Lower leg skin (tissue), 4 donors: ENCODE results near the gene PPP3R1. TPM values are rescaled to one million over a fixed set of nuclear protein-coding genes. Genes with fewer than 3 reads are reported as not detected.

ENCODE experiments used
- DNase-seq, 2 donors: peaks; one replicate each; pipeline ENCODE4 v3.0.0-alpha.2; 2019; ENCODE audit warnings: low spot score in 2 of 2
- H3K4me3 ChIP-seq: fragments of 200-600 bp; sonication (generic); 2 replicates; pipeline ENCODE4 v1.5.1; 2017; ENCODE audit warnings: mild to moderate bottlenecking, low read depth; ENCODE audit not compliant: poor library complexity, severe bottlenecking
- POLR2A ChIP-seq, 2 donors: fragments of 450-650 bp; IDR thresholded peaks; one replicate each; pipeline ENCODE4 v1.6.1; 2016 to 2017; ENCODE audit warnings: antibody characterized with exemption in 2 of 2, mild to moderate bottlenecking in 1 of 2, moderate library complexity in 1 of 2
- WGBS, 2 donors: methylation state at CpG; one replicate each; pipeline ENCODE4 v1.1.5; 2018; 5-methylcytosine and 5-hydroxymethylcytosine counted together
- intact Hi-C: fragments of 100-400 bp; cut with DNase I; formaldehyde crosslinking; loops from one replicate; pipeline ENCODE4 v1.15.0; 2023; ENCODE audit warnings: low total_unique reads
- total RNA-seq, 4 donors: library from RNA; depleted of rRNA; stranded (reverse); fragments of >200 nt; gene quantifications; one replicate each; pipeline ENCODE4 v1.1.0, GENCODE V29; 2016
- TF ChIP-seq, protein P1 (sequence below), 3 donors: fragments of 450-650 bp; IDR thresholded peaks; one replicate each; pipeline ENCODE4 v1.5.1; 2016; ENCODE audit warnings: antibody characterized with exemption in 3 of 3, mild to moderate bottlenecking in 3 of 3, moderate library complexity in 2 of 3

The PPP3R1 gene
- total RNA-seq, 4 donors from 2014 or later = 31.0 to 42.4 (median 34.7) TPM

DNA sequence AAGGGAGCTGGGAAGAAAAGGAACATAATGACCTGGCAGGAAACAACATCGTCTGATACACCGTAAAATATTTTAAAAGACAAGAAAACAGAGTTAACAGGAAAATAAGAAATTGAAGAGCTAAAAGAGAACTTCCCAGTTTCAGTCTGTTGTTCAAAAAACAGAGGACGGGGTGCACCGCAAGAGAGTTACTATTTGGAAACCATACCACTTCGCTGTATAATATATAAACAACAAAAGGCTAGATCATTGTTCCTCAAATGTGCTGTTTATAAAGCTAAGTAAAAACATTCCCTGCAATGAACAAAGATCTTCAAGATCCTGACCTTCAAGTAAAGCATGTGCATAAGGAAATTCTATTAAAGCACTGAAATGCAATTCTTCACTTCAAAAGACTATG is 2.1 kb downstream of the PPP3R1 start:
- H3K4me3 ChIP-seq = no peak overlapping the region
- whole genome bisulfite sequencing, 2 donors = 15 to 21% methylated on average over 5 of the region's 5 CpGs
- DNase-seq = no peak
- intact Hi-C loops = no loop called here
- TF ChIP-seq POLR2A (IDR thresholded peaks at IDR 0.05) = no peak
- TF ChIP-seq, protein P1, sequence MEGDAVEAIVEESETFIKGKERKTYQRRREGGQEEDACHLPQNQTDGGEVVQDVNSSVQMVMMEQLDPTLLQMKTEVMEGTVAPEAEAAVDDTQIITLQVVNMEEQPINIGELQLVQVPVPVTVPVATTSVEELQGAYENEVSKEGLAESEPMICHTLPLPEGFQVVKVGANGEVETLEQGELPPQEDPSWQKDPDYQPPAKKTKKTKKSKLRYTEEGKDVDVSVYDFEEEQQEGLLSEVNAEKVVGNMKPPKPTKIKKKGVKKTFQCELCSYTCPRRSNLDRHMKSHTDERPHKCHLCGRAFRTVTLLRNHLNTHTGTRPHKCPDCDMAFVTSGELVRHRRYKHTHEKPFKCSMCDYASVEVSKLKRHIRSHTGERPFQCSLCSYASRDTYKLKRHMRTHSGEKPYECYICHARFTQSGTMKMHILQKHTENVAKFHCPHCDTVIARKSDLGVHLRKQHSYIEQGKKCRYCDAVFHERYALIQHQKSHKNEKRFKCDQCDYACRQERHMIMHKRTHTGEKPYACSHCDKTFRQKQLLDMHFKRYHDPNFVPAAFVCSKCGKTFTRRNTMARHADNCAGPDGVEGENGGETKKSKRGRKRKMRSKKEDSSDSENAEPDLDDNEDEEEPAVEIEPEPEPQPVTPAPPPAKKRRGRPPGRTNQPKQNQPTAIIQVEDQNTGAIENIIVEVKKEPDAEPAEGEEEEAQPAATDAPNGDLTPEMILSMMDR (IDR thresholded peaks at IDR 0.05) = no peak

- 69 to 76% methylated on average over 2 of the region's 2 CpGs for WGBS, 2 donors
- TF ChIP-seq, protein P1 (IDR thresholded peaks at IDR 0.05) = no peak
- no peak for TF ChIP-seq POLR2A (IDR thresholded peaks at IDR 0.05)
- intact Hi-C loops = no loop called here
Observed at GRCh38 chr2:68248806-68249205, 3.5 kb downstream of the PPP3R1 start.

GRCh38 chr2:68248361-68248760 is 4.0 kb downstream of the PPP3R1 start:
- no peak for TF ChIP-seq POLR2A (IDR thresholded peaks at IDR 0.05)
- TF ChIP-seq, protein P1 (IDR thresholded peaks at IDR 0.05) = no peak
- no peak overlapping the region for H3K4me3 ChIP-seq
- intact Hi-C loops = no loop called here
- 56 to 67% methylated on average over 3 of the region's 3 CpGs for WGBS, 2 donors
- no peak for DNase-seq

More at GRCh38 chr2:68248806-68249205, 3.5 kb downstream of the PPP3R1 start:
- DNase-seq = no peak
- H3K4me3 ChIP-seq = no peak overlapping the region

DNA sequence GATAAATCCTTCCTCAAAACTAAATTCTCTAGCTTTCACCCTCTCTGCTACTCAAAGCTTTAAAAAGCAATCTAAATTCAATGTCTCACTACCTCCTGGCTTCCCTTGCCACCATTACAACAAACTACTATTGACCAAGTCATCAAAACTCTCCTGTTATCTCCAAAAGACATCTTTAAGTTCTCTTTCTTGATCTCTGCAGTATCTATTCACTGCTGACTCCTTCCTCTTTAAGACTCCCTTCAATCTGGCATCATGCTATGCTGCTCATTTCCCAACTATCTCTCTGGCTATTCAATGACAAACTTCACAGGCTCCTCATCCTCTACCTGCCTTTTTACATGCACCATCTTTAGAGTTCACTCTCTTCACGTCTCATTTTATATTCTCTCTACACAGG is 5.9 kb downstream of the PPP3R1 start:
- WGBS, 2 donors = 82 to 90% methylated on average over 1 of the region's 1 CpG
- H3K4me3 ChIP-seq = no peak overlapping the region
- no peak for DNase-seq
- intact Hi-C loops = no loop called here
- TF ChIP-seq, protein P1 (IDR thresholded peaks at IDR 0.05) = no peak
- TF ChIP-seq POLR2A (IDR thresholded peaks at IDR 0.05) = no peak

DNA sequence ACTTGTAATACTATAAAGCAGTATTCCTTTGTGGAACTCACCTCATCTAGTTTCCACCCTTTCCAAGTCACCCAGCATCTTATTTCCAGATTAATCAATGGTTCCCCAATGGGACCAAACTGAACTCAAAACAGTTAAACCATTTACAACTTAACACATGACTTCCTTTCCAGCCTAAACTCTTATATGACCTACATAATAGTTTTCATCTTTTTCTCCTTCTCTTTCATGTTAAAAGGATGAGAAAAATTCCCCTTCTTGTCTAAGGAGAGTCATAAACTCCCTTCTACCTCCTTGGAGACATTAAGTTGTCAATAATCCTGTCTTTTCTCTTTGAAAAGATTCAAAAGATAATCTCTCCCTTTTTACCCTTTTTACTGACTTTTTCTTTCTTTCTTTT is 6.7 kb downstream of the PPP3R1 start:
- TF ChIP-seq, protein P1 (IDR thresholded peaks at IDR 0.05) = no peak
- no peak for TF ChIP-seq POLR2A (IDR thresholded peaks at IDR 0.05)
- no peak for DNase-seq
- H3K4me3 ChIP-seq = no peak overlapping the region
- intact Hi-C loops = no loop called here

GRCh38 chr2:68245066-68245465 is 7.3 kb downstream of the PPP3R1 start:
- no peak for TF ChIP-seq POLR2A (IDR thresholded peaks at IDR 0.05)
- TF ChIP-seq, protein P1 (IDR thresholded peaks at IDR 0.05) = no peak
- no peak overlapping the region for H3K4me3 ChIP-seq
- WGBS, 2 donors = 93 to 98% methylated on average over 4 of the region's 4 CpGs
- DNase-seq = no peak
- intact Hi-C loops = no loop called here
